Endothelial cell (in vitro differentiated cells): ENCODE data around the gene DCTN2. TPM values are rescaled to one million over a fixed set of nuclear protein-coding genes. Genes with fewer than 3 reads are reported as not detected.
"Not testable (repeated sequence)": the region's sequence is repeated elsewhere in the genome, so short reads cannot be mapped to it uniquely, and the experiment has no call there.

Source experiments
- DNase-seq: peaks from one replicate; pipeline ENCODE4 v3.0.0; 2021; ENCODE audit warnings: low spot score
- H3K27ac Mint-ChIP-seq: one replicate; pipeline ENCODE4 v1.8.0; 2021; ENCODE audit warnings: mixed read lengths, inconsistent platforms; ENCODE audit not compliant: unreplicated experiment
- H3K27me3 Mint-ChIP-seq: one replicate; pipeline ENCODE4 v1.8.0; 2021; ENCODE audit warnings: mild to moderate bottlenecking, moderate library complexity, mixed read lengths, inconsistent platforms; ENCODE audit not compliant: unreplicated experiment
- H3K36me3 Mint-ChIP-seq: one replicate; pipeline ENCODE4 v1.8.0; 2021; ENCODE audit warnings: mild to moderate bottlenecking, low read depth, mixed read lengths, inconsistent platforms; ENCODE audit not compliant: unreplicated experiment
- H3K4me1 Mint-ChIP-seq: one replicate; pipeline ENCODE4 v1.8.0; 2021; ENCODE audit warnings: mild to moderate bottlenecking, mixed read lengths, inconsistent platforms; ENCODE audit not compliant: unreplicated experiment
- H3K4me3 Mint-ChIP-seq: one replicate; pipeline ENCODE4 v1.8.0; 2021; ENCODE audit warnings: mild to moderate bottlenecking, mixed read lengths, inconsistent platforms; ENCODE audit not compliant: unreplicated experiment
- H3K9me3 Mint-ChIP-seq: one replicate; pipeline ENCODE4 v1.8.0; 2021; ENCODE audit warnings: mixed read lengths, inconsistent platforms; ENCODE audit not compliant: unreplicated experiment
- CTCF ChIP-seq: fragments of 200-600 bp; sonication (generic); IDR thresholded peaks from one replicate; pipeline ENCODE4 v1.5.0; 2021; ENCODE audit warnings: antibody characterized with exemption; ENCODE audit not compliant: unreplicated experiment
- total RNA-seq: library from RNA; stranded (reverse); fragmentation: NEBNext Ultra II Directional; extraction: Animal tissue kit (Norgen Biotek cat#: 25700); gene quantifications from one replicate; pipeline ENCODE4 v1.2.1, GENCODE V29; 2021; ENCODE audit not compliant: unreplicated experiment

The DCTN2 gene
- total RNA-seq, 1 donor from 2014 or later: 195 TPM

DNA sequence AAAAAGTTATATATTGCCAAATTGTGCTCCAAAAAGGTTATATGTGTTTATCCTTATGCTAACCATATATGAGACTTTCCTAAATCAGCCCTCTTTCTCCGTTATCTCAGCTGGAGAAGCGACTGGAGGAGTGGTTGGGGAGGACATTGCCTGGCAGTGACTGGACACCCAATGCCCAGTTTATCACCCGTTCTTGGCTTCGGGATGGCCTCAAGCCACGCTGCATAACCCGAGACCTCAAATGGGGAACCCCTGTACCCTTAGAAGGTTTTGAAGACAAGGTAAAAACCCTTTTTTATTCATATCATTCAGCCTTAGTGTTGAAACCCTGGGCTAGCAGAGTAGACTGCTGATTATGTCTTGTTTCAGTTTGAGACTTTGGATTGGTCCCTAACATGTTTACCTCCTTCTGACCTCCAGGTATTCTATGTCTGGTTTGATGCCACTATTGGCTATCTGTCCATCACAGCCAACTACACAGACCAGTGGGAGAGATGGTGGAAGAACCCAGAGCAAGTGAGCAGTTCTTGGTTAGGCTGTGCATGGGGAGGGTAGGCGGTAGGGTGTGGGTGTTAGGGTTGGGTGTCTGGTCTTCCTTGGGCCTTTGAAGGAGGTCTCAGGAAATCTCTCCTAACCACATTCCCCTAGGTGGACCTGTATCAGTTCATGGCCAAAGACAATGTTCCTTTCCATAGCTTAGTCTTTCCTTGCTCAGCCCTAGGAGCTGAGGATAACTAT, 35.2 kb downstream of the DCTN2 start:
- no peak overlapping the region for H3K4me3 Mint-ChIP-seq
- H3K36me3 Mint-ChIP-seq: peaks cover 56% of the 10 kb centered on the region
- no peak for TF ChIP-seq CTCF
- DNase-seq: no peak
- peaks cover 5% of the 10 kb centered on the region for H3K27me3 Mint-ChIP-seq
- no peaks in the 10 kb centered on the region for H3K9me3 Mint-ChIP-seq
- H3K27ac Mint-ChIP-seq: no peak overlapping the region
- H3K4me1 Mint-ChIP-seq: peaks cover under 1% of the 10 kb centered on the region

DNA sequence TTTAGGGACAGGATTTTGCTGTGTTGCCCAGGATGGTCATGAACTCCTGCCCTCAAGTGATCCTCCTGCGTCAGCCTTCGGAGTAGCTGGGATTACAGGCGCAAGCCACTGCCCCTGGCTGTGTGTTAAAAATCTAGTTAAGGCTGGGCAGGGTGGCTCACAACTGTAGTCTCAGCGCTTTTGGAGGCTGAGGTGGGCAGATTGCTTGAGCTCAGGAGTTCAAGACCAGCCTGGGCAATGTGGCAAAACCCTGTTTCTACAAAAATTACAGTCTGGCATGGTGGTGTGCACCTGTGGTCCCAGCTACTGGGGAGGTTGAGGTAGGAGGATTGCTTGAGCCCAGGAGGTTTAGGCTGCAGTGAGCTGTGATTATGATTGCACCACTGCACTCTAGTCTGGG, 35.8 kb downstream of the DCTN2 start:
- peaks cover 5% of the 10 kb centered on the region for H3K27me3 Mint-ChIP-seq
- H3K4me1 Mint-ChIP-seq: no peaks in the 10 kb centered on the region
- H3K4me3 Mint-ChIP-seq: no peak overlapping the region
- H3K9me3 Mint-ChIP-seq: no peaks in the 10 kb centered on the region
- DNase-seq: no peak
- no peak for TF ChIP-seq CTCF
- no peak overlapping the region for H3K27ac Mint-ChIP-seq
- peaks cover 53% of the 10 kb centered on the region for H3K36me3 Mint-ChIP-seq

DNA sequence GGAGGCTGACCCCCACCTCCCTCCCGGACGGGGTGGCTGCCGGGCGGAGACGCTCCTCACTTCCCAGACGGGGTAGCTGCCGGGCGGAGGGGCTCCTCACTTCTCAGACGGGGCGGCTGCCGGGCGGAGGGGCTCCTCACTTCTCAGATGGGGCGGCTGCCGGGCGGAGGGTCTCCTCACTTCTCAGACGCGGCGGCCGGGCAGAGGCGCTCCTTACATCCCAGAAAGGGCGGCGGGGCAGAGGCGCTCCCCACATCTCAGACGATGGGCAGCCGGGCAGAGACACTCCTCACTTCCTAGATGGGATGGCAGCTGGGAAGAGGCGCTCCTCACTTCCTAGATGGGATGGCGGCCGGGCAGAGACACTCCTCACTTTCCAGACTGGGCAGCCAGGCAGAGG, 39.2 kb downstream of the DCTN2 start:
- H3K36me3 Mint-ChIP-seq: peaks cover 51% of the 10 kb centered on the region
- not testable (repeated sequence) for H3K27me3 Mint-ChIP-seq

DNA sequence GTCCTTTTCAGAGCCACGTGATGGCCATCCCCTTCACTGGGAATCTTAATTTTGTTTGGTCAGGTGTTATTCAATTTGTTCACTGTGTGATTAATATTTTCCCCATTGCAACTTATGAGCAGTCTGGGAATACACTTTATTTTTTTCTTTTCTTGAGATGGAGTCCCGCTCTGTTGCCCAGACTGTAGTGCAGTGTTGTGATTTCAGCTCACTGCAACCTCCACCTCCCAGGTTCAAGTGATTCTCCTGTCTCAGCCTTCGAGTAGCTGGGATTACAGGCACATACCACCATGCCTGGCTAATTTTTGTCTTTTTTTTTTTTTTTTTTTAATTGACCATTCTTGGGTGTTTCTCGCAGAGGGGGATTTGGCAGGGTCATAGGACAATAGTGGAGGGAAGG, 40.5 kb downstream of the DCTN2 start:
- H3K9me3 Mint-ChIP-seq, H3K4me3 Mint-ChIP-seq, H3K4me1 Mint-ChIP-seq, DNase-seq, H3K27ac Mint-ChIP-seq, H3K27me3 Mint-ChIP-seq: not testable (repeated sequence)
- peaks cover 48% of the 10 kb centered on the region for H3K36me3 Mint-ChIP-seq

More for the DNA sequence above, 39.2 kb downstream of the DCTN2 start:
- H3K4me3 Mint-ChIP-seq, H3K4me1 Mint-ChIP-seq, H3K27ac Mint-ChIP-seq, DNase-seq, H3K9me3 Mint-ChIP-seq: not testable (repeated sequence)

DNA sequence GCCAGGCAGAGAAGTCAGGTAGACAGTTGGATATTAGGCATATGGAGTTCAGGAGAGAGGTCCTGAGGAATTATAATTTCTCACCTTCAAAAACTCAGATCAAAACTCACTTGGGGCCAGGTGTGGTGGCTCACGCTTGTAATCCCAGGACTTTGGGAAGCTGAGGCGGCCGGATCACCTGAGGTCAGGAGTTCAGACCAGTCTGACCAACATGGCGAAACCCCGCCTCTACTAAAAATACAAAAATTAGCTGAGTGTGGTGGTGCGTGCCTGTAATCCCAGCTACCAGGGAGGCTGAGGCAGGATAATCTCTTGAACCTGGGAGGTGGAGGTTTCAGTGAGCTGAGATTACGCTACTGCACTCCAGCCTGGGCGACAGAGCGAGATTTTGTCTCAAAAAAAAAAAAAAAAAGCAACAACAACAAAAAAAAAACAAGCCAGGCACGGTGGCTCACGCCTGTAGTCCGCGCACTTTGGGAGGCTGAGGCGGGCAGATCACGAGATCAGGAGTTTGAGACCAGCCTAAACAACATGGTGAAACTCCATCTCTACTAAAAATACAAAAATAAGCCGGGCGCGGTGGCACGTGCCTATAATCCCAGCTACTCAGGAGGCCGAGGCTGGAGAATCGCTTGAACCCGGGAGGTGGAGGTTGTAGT, 44.6 kb downstream of the DCTN2 start:
- DNase-seq, H3K9me3 Mint-ChIP-seq, H3K27me3 Mint-ChIP-seq, H3K4me1 Mint-ChIP-seq: not testable (repeated sequence)
- Mint-ChIP-seq H3K36me3 (peaks cover 63% of the 10 kb centered on the region), H3K27ac (peak overlapping the region; percentile 19), H3K4me3 (peak overlapping the region; percentile 24)

GRCh38 chr12:57500213-57500612, 46.8 kb downstream of the DCTN2 start:
- H3K27me3 Mint-ChIP-seq: peaks cover 1% of the 10 kb centered on the region
- peaks cover 7% of the 10 kb centered on the region for H3K4me1 Mint-ChIP-seq
- TF ChIP-seq CTCF: no peak
- H3K4me3 Mint-ChIP-seq: no peak overlapping the region
- peaks cover 61% of the 10 kb centered on the region for H3K36me3 Mint-ChIP-seq
- H3K27ac Mint-ChIP-seq: no peak overlapping the region
- H3K9me3 Mint-ChIP-seq: no peaks in the 10 kb centered on the region
- DNase-seq: no peak
